Esophagus muscularis mucosa (tissue), 4 donors: ENCODE measurements around the gene LILRA5. TPM values are rescaled to one million over a fixed set of nuclear protein-coding genes. Genes with fewer than 3 reads are reported as not detected.
A peak's percentile ranks its signal among the peaks of the same experiment; 100 is the strongest.
"Not testable (repeated sequence)": the region's sequence is repeated elsewhere in the genome, so short reads cannot be mapped to it uniquely, and the experiment has no call there.

Source experiments
- DNase-seq: peaks from one replicate; pipeline ENCODE4 v3.0.0-alpha.2; 2017; ENCODE audit errors: extremely low spot score
- H3K27ac ChIP-seq, 4 donors: fragments of 200-600 bp; sonication (generic); replicated peaks in 1 of 4; 1 replicate in 3 of 4; 2 replicates in 1 of 4; pipeline ENCODE4 v1.5.1; 2016 to 2019; ENCODE audit warnings: mild to moderate bottlenecking in 1 of 4
- H3K27me3 ChIP-seq, 4 donors: fragments of 200-600 bp; sonication (generic); one replicate each; pipeline versions ENCODE4 v1.5.1 to v1.6.0; 2016 to 2019
- H3K36me3 ChIP-seq, 4 donors: fragments of 200-600 bp; sonication (generic); one replicate each; pipeline ENCODE4 v1.5.1; 2016 to 2019
- H3K4me1 ChIP-seq, 4 donors: fragments of 200-600 bp; sonication (generic); one replicate each; pipeline ENCODE4 v1.5.1; 2016 to 2019
- H3K4me3 ChIP-seq, 4 donors: fragments of 200-600 bp; sonication (generic); 1 replicate in 2 of 4; 2 replicates in 2 of 4; pipeline ENCODE4 v1.5.1; 2016 to 2019; ENCODE audit warnings: mild to moderate bottlenecking in 4 of 4, moderate library complexity in 1 of 4
- H3K9me3 ChIP-seq, 4 donors: fragments of 200-600 bp; sonication (generic); 1 replicate in 3 of 4; 2 replicates in 1 of 4; pipeline ENCODE4 v1.5.1; 2016 to 2019
- CTCF ChIP-seq, 3 experiments: fragments of 200-600 bp in 2 of 3; fragments of 450-650 bp in 1 of 3; sonication (generic) in 2 of 3; IDR thresholded peaks; one replicate each; pipeline ENCODE4 v1.5.1; 2017 to 2019; ENCODE audit warnings: antibody characterized with exemption in 3 of 3, mild to moderate bottlenecking in 2 of 3, moderate library complexity in 1 of 3
- EP300 ChIP-seq: sonication (generic); formaldehyde crosslinking; IDR thresholded peaks from one replicate; pipeline ENCODE4 v1.6.1; 2017; ENCODE audit warnings: antibody characterized with exemption
- POLR2A ChIP-seq: fragments of 450-650 bp; IDR thresholded peaks from one replicate; pipeline ENCODE4 v1.6.1; 2017; ENCODE audit warnings: antibody characterized with exemption, moderate library complexity, mild to moderate bottlenecking, low read depth
- POLR2AphosphoS5 ChIP-seq, 2 donors: sonication (generic); formaldehyde crosslinking; IDR thresholded peaks; one replicate each; pipeline ENCODE4 v1.6.1; 2017; ENCODE audit warnings: antibody characterized with exemption in 2 of 2
- WGBS: methylation state at CpG from one replicate; pipeline ENCODE4 v1.1.5; 2018; 5-methylcytosine and 5-hydroxymethylcytosine counted together
- intact Hi-C: fragments of 100-400 bp; cut with DNase I; formaldehyde crosslinking; loops from one replicate; pipeline ENCODE4 v1.15.1; 2023
- total RNA-seq, 4 donors: library from RNA; depleted of rRNA; stranded (reverse); fragments of >200 nt; gene quantifications; one replicate each; pipeline versions ENCODE4 v1.1.0 to v1.2.1, GENCODE V29; 2016

LILRA5 gene
- total RNA-seq, 4 donors from 2014 or later = 1.5 to 12.1 (median 2.7) TPM

GRCh38 chr19:54281007-54281728 is 31.8 kb downstream of the LILRA5 start, which contains the start of gene LILRB2:
Gene LILRB2 (minus strand): TSS chr19:54281110. CDS start chr19:54280496, 614 bp downstream.
- Histone ChIP-seq H3K27ac (no peak within 1 kb of the TSS), H3K27me3 (peaks cover 0 to 82% (median 0%) of the 10 kb centered on the region in 4 donors), H3K36me3 (no peaks in the 10 kb centered on the region), H3K9me3 (no peaks in the 10 kb centered on the region), H3K4me3 (peak within 1 kb of the TSS in 2 of 4 donors; percentile 22 to 39), H3K4me1 (peaks cover 0 to 4% (median 0%) of the 10 kb centered on the region in 4 donors)
- 62% methylated on average over 12 of the region's 12 CpGs for WGBS
- DNase-seq = no peak
- intact Hi-C loops = loop anchor here (2.0 kb wide), 1 partner anchor 306 kb away; no protein-coding TSS in a partner anchor
- TF ChIP-seq POLR2AphosphoS5 (IDR thresholded peaks at IDR 0.05) = no peak
- no peak for TF ChIP-seq POLR2A
- TF ChIP-seq EP300 = no peak
- no peak for TF ChIP-seq CTCF (IDR thresholded peaks at IDR 0.05)

- peaks cover 0 to 84% (median 0%) of the 10 kb centered on the region in 4 donors for H3K27me3 ChIP-seq
- H3K9me3 ChIP-seq, H3K27ac ChIP-seq, H3K36me3 ChIP-seq, H3K4me1 ChIP-seq, DNase-seq: not testable (repeated sequence)
- intact Hi-C loops = loop anchor here (2.0 kb wide), 1 partner anchor 306 kb away; no protein-coding TSS in a partner anchor
- 46% methylated on average over 9 of the region's 10 CpGs for WGBS
- peak overlapping the region in 2 of 4 donors; percentile 22 to 39 for H3K4me3 ChIP-seq
These were observed 32.5 kb downstream of the LILRA5 start for GRCh38 chr19:54280441-54280840.

DNA sequence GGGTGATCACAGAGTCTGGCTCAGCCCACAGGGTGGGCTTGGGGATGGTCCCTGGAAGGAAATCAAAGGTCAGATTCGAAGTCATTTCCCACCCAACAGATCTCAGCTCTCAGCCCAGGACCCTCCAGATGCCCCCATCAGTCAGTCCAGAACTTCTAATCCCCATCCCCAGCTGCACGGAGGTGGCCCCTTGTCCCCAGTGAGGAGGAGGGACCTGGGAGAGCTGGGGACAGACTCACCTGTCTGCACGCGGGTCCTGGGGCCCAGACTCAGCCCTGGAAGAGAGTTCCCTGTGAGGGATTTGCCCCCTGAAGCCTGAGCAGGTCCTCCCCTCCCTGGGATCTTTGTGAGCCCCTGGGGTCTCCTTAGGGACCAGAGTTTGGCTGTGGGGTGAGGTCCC is 32.9 kb downstream of the LILRA5 start:
- intact Hi-C loops = loop anchor here (2.0 kb wide), 1 partner anchor 307 kb away; no protein-coding TSS in a partner anchor
- Histone ChIP-seq H3K27me3 (peaks cover 0 to 88% (median 0%) of the 10 kb centered on the region in 4 donors), H3K4me3 (peak overlapping the region in 2 of 4 donors; percentile 2 to 22)
- H3K4me1 ChIP-seq, H3K27ac ChIP-seq, H3K36me3 ChIP-seq, DNase-seq, H3K9me3 ChIP-seq: not testable (repeated sequence)
- WGBS = 42% methylated on average over 4 of the region's 4 CpGs

DNA sequence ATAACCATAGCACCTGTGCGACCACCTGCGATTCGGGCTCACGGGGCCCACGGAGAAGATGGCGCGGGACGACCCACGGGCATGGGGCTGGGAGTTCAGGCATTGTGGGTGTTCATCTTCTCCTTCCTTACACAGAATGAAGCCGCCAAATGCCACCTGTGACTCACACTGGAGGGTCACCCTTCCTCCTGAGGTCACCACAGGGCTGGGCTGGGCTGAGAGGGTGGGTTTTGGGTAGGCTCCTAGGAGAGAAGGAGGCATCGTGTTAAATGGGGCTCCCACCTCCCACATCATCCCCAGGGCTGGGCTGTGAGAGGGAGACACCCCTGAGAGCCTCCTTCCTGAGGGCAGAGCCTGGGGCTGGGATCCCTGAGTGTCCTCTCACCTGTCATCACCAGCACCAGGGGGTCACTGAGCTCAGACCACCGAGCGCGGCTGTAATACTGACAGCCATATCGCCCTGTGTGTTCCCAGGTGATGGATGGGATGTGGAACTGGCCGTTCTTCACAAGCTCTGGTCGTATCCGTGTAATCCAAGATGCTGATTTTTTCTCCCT is 33.5 kb downstream of the LILRA5 start:
- WGBS = 78% methylated on average over 7 of the region's 18 CpGs
- Histone ChIP-seq H3K27me3 (peaks cover 0 to 90% (median 0%) of the 10 kb centered on the region in 4 donors), H3K27ac (no peak overlapping the region), H3K4me3 (peak overlapping the region in 1 of 4 donors; percentile 22), H3K4me1 (peaks cover 0 to 4% (median 0%) of the 10 kb centered on the region in 4 donors), H3K9me3 (no peaks in the 10 kb centered on the region), H3K36me3 (no peaks in the 10 kb centered on the region)
- DNase-seq = no peak
- TF ChIP-seq POLR2AphosphoS5 (IDR thresholded peaks at IDR 0.05) (no peak), POLR2A (no peak), CTCF (IDR thresholded peaks at IDR 0.05) (no peak), EP300 (no peak)
- intact Hi-C loops = no loop called here

GRCh38 chr19:54278571-54279195 is 34.3 kb downstream of the LILRA5 start:
- H3K9me3 ChIP-seq, H3K27ac ChIP-seq, DNase-seq, H3K4me3 ChIP-seq, H3K36me3 ChIP-seq, intact Hi-C loops, H3K4me1 ChIP-seq: not testable (repeated sequence)
- WGBS = 53% methylated on average over 3 of the region's 15 CpGs
- peaks cover 0 to 86% (median 0%) of the 10 kb centered on the region in 4 donors for H3K27me3 ChIP-seq

DNA sequence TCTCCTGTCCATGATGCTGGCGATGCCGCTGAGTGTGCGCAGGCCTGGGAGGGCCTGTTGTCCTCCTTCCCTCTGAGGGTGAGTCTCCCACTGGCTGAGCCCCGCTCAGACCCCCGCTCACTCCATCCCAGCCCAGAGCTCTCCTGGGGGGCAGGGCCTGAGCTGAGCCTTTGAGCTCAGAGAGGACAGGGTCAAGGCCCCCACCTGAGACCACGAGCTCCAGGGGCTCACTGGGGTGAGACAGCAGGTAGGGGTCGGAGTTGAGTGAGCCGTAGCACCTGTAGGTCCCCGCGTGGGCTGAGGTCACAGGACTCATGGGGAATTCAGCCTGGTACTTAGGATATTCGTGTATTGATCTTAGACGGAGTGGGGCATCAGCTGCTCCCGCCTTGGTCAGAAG is 34.9 kb downstream of the LILRA5 start:
- WGBS = 71% methylated on average over 4 of the region's 13 CpGs
- DNase-seq, H3K4me1 ChIP-seq, H3K4me3 ChIP-seq, H3K9me3 ChIP-seq, H3K36me3 ChIP-seq, intact Hi-C loops, H3K27ac ChIP-seq: not testable (repeated sequence)
- peaks cover 0 to 83% (median 0%) of the 10 kb centered on the region in 4 donors for H3K27me3 ChIP-seq

DNA sequence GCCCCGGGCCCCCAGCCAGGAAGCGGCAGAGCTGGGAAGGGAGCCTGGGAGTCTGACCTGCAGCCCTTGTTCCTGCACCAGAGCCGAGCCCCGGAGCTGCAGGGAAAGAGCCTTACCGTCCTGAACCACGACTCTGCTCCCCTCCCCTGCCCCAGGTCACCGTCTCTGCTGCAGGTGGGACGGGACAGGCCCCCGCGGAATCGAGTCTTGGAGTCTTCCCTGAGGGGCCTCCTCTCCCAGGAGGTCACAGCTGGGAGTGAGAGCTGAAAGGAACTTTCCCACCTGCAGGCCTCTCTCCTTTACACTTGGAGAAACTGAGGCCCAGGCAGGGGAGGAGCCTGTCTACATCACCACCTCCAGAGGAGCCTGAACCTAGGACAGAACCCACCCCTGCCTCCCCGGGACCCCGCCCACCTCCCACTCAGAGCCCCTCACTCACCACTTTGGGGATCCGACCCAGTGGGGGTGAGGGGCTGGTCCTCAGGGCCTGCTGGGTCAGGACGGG is 35.8 kb downstream of the LILRA5 start:
- 83% methylated on average over 8 of the region's 15 CpGs for WGBS
- not testable (repeated sequence) for H3K36me3 ChIP-seq

More for the DNA sequence above, 35.8 kb downstream of the LILRA5 start:
- H3K4me1 ChIP-seq, H3K4me3 ChIP-seq, H3K9me3 ChIP-seq, H3K27ac ChIP-seq, DNase-seq, intact Hi-C loops: not testable (repeated sequence)
- H3K27me3 ChIP-seq = peaks cover 0 to 81% (median 0%) of the 10 kb centered on the region in 4 donors
